OCI-LY1 (cell line): ENCODE data around the gene IGF2R.

Experiments
- CTCF ChIP-seq: fragments of 200-600 bp; sonication (generic), shearing (Covaris generic); IDR thresholded peaks from 2 replicates; pipeline ENCODE4 v1.5.1; 2017; ENCODE audit warnings: mild to moderate bottlenecking, antibody characterized with exemption, low read length, moderate library complexity, mixed read lengths
- EZH2 ChIP-seq: fragments of 200-600 bp; sonication (generic), shearing (Covaris generic); IDR thresholded peaks from 2 replicates; pipeline ENCODE4 v1.8.0; 2017; ENCODE audit warnings: borderline replicate concordance, mixed run types, mild to moderate bottlenecking, antibody characterized with exemption, low read length, moderate library complexity, mixed read lengths

GRCh38 chr6:160154471-160154870 lies 185.6 kb downstream of the IGF2R start:
- TF ChIP-seq CTCF (no peak), EZH2 (no peak)
